CD4-positive, CD25-positive, alpha-beta regulatory T cell (primary cell): ENCODE results near the gene CCL13. TPM values are rescaled to one million over a fixed set of nuclear protein-coding genes. Genes with fewer than 3 reads are reported as not detected.

Experiments
- ATAC-seq, 2 donors: fragments of 150-1000 bp; cut with Tn5 transposase; one replicate each; pipeline ENCODE4 v1.10.0; 2021; ENCODE audit warnings: low read depth in 2 of 2, moderate number of reproducible peaks in 2 of 2, moderate library complexity in 1 of 2
- DNase-seq, 3 donors: peaks; one replicate each; pipeline versions ENCODE4 v3.0.0 to v3.0.0-alpha.2; 2012 to 2022; ENCODE audit warnings: mixed read lengths in 1 of 3
- H3K27ac ChIP-seq: one replicate; pipeline ENCODE4 v1.7.0; 2013; ENCODE audit warnings: mild to moderate bottlenecking, low read length; ENCODE audit not compliant: insufficient read depth, poor library complexity, severe bottlenecking
- H3K27me3 ChIP-seq: one replicate; pipeline ENCODE4 v1.7.0; 2013; ENCODE audit warnings: low read length; ENCODE audit not compliant: control insufficient read depth, insufficient read depth
- H3K36me3 ChIP-seq: one replicate; pipeline ENCODE4 v1.7.0; 2013; ENCODE audit warnings: mild to moderate bottlenecking, low read length, moderate library complexity; ENCODE audit not compliant: control insufficient read depth, insufficient read depth
- H3K4me1 ChIP-seq: 2 replicates; pipeline ENCODE4 v1.7.0; 2013; ENCODE audit warnings: mild to moderate bottlenecking, low read length; ENCODE audit not compliant: insufficient read depth, control insufficient read depth, poor library complexity, severe bottlenecking
- H3K4me3 ChIP-seq: one replicate; pipeline ENCODE4 v1.7.0; 2013; ENCODE audit warnings: low read depth, mild to moderate bottlenecking, low read length, moderate library complexity
- H3K9me3 ChIP-seq, 2 experiments: 1 replicate in 1 of 2; 2 replicates in 1 of 2; pipeline ENCODE4 v1.7.0; 2013; ENCODE audit warnings: low read length in 2 of 2, mild to moderate bottlenecking in 1 of 2, moderate library complexity in 1 of 2; ENCODE audit not compliant: control insufficient read depth in 2 of 2
- H3K27ac Mint-ChIP-seq, 3 donors: one replicate each; pipeline ENCODE4 v1.8.0; 2020 to 2022; ENCODE audit warnings: mild to moderate bottlenecking in 3 of 3, mixed read lengths in 3 of 3, moderate library complexity in 2 of 3
- H3K27me3 Mint-ChIP-seq: one replicate; pipeline ENCODE4 v1.8.0; 2022; ENCODE audit warnings: mild to moderate bottlenecking, mixed read lengths
- H3K36me3 Mint-ChIP-seq: one replicate; pipeline ENCODE4 v1.8.0; 2020; ENCODE audit warnings: mixed read lengths
- H3K4me1 Mint-ChIP-seq, 4 donors: one replicate each; pipeline ENCODE4 v1.8.0; 2020 to 2022; ENCODE audit warnings: mixed read lengths in 4 of 4, mild to moderate bottlenecking in 1 of 4
- H3K4me3 Mint-ChIP-seq, 4 donors: one replicate each; pipeline ENCODE4 v1.8.0; 2020 to 2022; ENCODE audit warnings: mild to moderate bottlenecking in 4 of 4, mixed read lengths in 4 of 4, moderate library complexity in 3 of 4
- H3K9me3 Mint-ChIP-seq, 7 donors: one replicate each; pipeline ENCODE4 v1.8.0; 2020 to 2022; ENCODE audit warnings: mixed read lengths in 7 of 7, mild to moderate bottlenecking in 3 of 7, moderate library complexity in 2 of 7
- polyA plus RNA-seq, 4 donors: library from polyadenylated mRNA; unstranded; fragments of 300-500 nt; fragmentation: Illumina TruSeq; gene quantifications; one replicate each; pipeline ENCODE4 v1.2.3, GENCODE V29; 2021
- total RNA-seq: library from RNA; stranded (reverse); gene quantifications from one replicate; pipeline ENCODE4 v1.2.3, GENCODE V29; 2022

CCL13 gene
- total and polyA plus RNA-seq, 5 donors from 2014 or later, result not detected

GRCh38 chr17:34398990-34399389 lies 42.7 kb downstream of the CCL13 start:
- H3K27ac ChIP-seq, result no peak overlapping the region
- no peak overlapping the region for H3K4me3 ChIP-seq

GRCh38 chr17:34399725-34400124 lies 43.4 kb downstream of the CCL13 start:
- Histone ChIP-seq H3K9me3 (no peaks in the 10 kb centered on the region), H3K27me3 (peaks cover 10% of the 10 kb centered on the region), H3K36me3 (no peaks in the 10 kb centered on the region), H3K4me3 (no peak overlapping the region), H3K4me1 (no peaks in the 10 kb centered on the region), H3K27ac (no peak overlapping the region)
- no peak for DNase-seq
- peaks cover 5% of the 10 kb centered on the region for H3K27me3 Mint-ChIP-seq
- H3K4me1 Mint-ChIP-seq, result no peaks in the 10 kb centered on the region
- H3K36me3 Mint-ChIP-seq, result no peaks in the 10 kb centered on the region
- peaks cover 0 to 3% (median 0%) of the 10 kb centered on the region in 7 donors for H3K9me3 Mint-ChIP-seq
- no peak overlapping the region for H3K27ac Mint-ChIP-seq
- no peak for ATAC-seq
- H3K4me3 Mint-ChIP-seq, result no peak overlapping the region

More at GRCh38 chr17:34398990-34399389, 42.7 kb downstream of the CCL13 start:
- no peak overlapping the region for H3K27ac Mint-ChIP-seq
- H3K4me1 Mint-ChIP-seq, result no peaks in the 10 kb centered on the region
- H3K4me1 ChIP-seq, result no peaks in the 10 kb centered on the region
- no peaks in the 10 kb centered on the region for H3K36me3 Mint-ChIP-seq
- no peaks in the 10 kb centered on the region for H3K36me3 ChIP-seq
- no peak for DNase-seq
- H3K9me3 Mint-ChIP-seq, result peaks cover 0 to 3% (median 0%) of the 10 kb centered on the region in 7 donors
- H3K27me3 Mint-ChIP-seq, result peaks cover 6% of the 10 kb centered on the region
- H3K27me3 ChIP-seq, result peaks cover 10% of the 10 kb centered on the region
- ATAC-seq, result no peak
- H3K4me3 Mint-ChIP-seq, result no peak overlapping the region
- H3K9me3 ChIP-seq, result no peaks in the 10 kb centered on the region

- H3K4me1 ChIP-seq, result no peaks in the 10 kb centered on the region
- no peak overlapping the region for H3K4me3 ChIP-seq
- H3K27ac ChIP-seq, result no peak overlapping the region
- ATAC-seq (no peak), DNase-seq (peak in 1 of 3 donors; percentile 9)
- no peaks in the 10 kb centered on the region for H3K36me3 ChIP-seq
- peaks cover 0 to 3% (median 0%) of the 10 kb centered on the region in 7 donors for H3K9me3 Mint-ChIP-seq
- H3K36me3 Mint-ChIP-seq, result no peaks in the 10 kb centered on the region
- H3K27ac Mint-ChIP-seq, result no peak overlapping the region
- no peak overlapping the region for H3K4me3 Mint-ChIP-seq
- peaks cover 10% of the 10 kb centered on the region for H3K27me3 ChIP-seq
- H3K4me1 Mint-ChIP-seq, result no peaks in the 10 kb centered on the region
- peaks cover 5% of the 10 kb centered on the region for H3K27me3 Mint-ChIP-seq
- H3K9me3 ChIP-seq, result no peaks in the 10 kb centered on the region
Observed at GRCh38 chr17:34400301-34400931, 44.1 kb downstream of the CCL13 start.

- peak overlapping the region in 1 of 3 donors; percentile 29 for H3K27ac Mint-ChIP-seq
- ATAC-seq, result no peak
- peaks cover 0 to 3% (median 0%) of the 10 kb centered on the region in 7 donors for H3K9me3 Mint-ChIP-seq
- no peak overlapping the region for H3K4me3 Mint-ChIP-seq
- H3K27me3 Mint-ChIP-seq, result peaks cover 5% of the 10 kb centered on the region
- no peaks in the 10 kb centered on the region for H3K36me3 Mint-ChIP-seq
- Histone ChIP-seq H3K27ac (no peak overlapping the region), H3K27me3 (peaks cover 8% of the 10 kb centered on the region), H3K4me3 (no peak overlapping the region), H3K36me3 (no peaks in the 10 kb centered on the region), H3K4me1 (no peaks in the 10 kb centered on the region), H3K9me3 (no peaks in the 10 kb centered on the region)
- H3K4me1 Mint-ChIP-seq, result no peaks in the 10 kb centered on the region
- no peak for DNase-seq
Observed at GRCh38 chr17:34401165-34401564, 44.9 kb downstream of the CCL13 start.

- H3K27me3 ChIP-seq, result peaks cover 3% of the 10 kb centered on the region
- Mint-ChIP-seq H3K4me3 (no peak overlapping the region), H3K36me3 (no peaks in the 10 kb centered on the region), H3K27ac (no peak overlapping the region), H3K4me1 (no peaks in the 10 kb centered on the region), H3K27me3 (peaks cover 8% of the 10 kb centered on the region), H3K9me3 (peaks cover 0 to 2% (median 0%) of the 10 kb centered on the region in 7 donors)
- no peak overlapping the region for H3K4me3 ChIP-seq
- H3K4me1 ChIP-seq, result no peaks in the 10 kb centered on the region
- DNase-seq (no peak), ATAC-seq (no peak)
- H3K27ac ChIP-seq, result no peak overlapping the region
- H3K36me3 ChIP-seq, result no peaks in the 10 kb centered on the region
- no peaks in the 10 kb centered on the region for H3K9me3 ChIP-seq
Observed at GRCh38 chr17:34403006-34403405, 46.7 kb downstream of the CCL13 start.

- Histone ChIP-seq H3K27ac (no peak overlapping the region), H3K4me3 (no peak overlapping the region), H3K36me3 (no peaks in the 10 kb centered on the region), H3K4me1 (no peaks in the 10 kb centered on the region), H3K9me3 (no peaks in the 10 kb centered on the region), H3K27me3 (peaks cover 4% of the 10 kb centered on the region)
- peaks cover 14% of the 10 kb centered on the region for H3K27me3 Mint-ChIP-seq
- H3K9me3 Mint-ChIP-seq, result peaks cover 0 to 1% (median 0%) of the 10 kb centered on the region in 7 donors
- H3K4me1 Mint-ChIP-seq, result no peaks in the 10 kb centered on the region
- no peak for ATAC-seq
- no peak for DNase-seq
- H3K27ac Mint-ChIP-seq, result no peak overlapping the region
- H3K36me3 Mint-ChIP-seq, result no peaks in the 10 kb centered on the region
- H3K4me3 Mint-ChIP-seq, result no peak overlapping the region
Observed at GRCh38 chr17:34406226-34406625, 49.9 kb downstream of the CCL13 start.

Other genes with a start within 250 kb of the CCL13 start
- not detected for gene CCL2, start 101.2 kb upstream of the CCL13 start, total RNA-seq
- gene CCL2, start 101.2 kb upstream of the CCL13 start, polyA plus RNA-seq, result not detected
- not detected for gene CCL7, start 86.3 kb upstream of the CCL13 start, total RNA-seq
- not detected for gene CCL7, start 86.3 kb upstream of the CCL13 start, polyA plus RNA-seq
- gene CCL11, start 70.7 kb upstream of the CCL13 start, total RNA-seq, result not detected
- gene CCL11, start 70.7 kb upstream of the CCL13 start, polyA plus RNA-seq, result not detected
- gene CCL8, start 37.0 kb upstream of the CCL13 start, total RNA-seq, result not detected
- gene CCL8, start 37.0 kb upstream of the CCL13 start, polyA plus RNA-seq, result not detected
- gene CCL1, start 6.8 kb downstream of the CCL13 start, total RNA-seq, result not detected
- not detected for gene CCL1, start 6.8 kb downstream of the CCL13 start, polyA plus RNA-seq
- gene TMEM132E, start 223.1 kb downstream of the CCL13 start, total RNA-seq, result not detected
- under 1 TPM; 0.06 to 0.55 (median 0.25) TPM for gene TMEM132E, start 223.1 kb downstream of the CCL13 start, polyA plus RNA-seq